ENCODE data around the gene KRT77.
"Not testable (repeated sequence)": the region's sequence is repeated elsewhere in the genome, so short reads cannot be mapped to it uniquely, and the experiment has no call there.

The KRT77 gene

GRCh38 chr12:52721838-52722470 lies 18.6 kb upstream of the KRT77 start:
- DNase-seq: no peak

DNA sequence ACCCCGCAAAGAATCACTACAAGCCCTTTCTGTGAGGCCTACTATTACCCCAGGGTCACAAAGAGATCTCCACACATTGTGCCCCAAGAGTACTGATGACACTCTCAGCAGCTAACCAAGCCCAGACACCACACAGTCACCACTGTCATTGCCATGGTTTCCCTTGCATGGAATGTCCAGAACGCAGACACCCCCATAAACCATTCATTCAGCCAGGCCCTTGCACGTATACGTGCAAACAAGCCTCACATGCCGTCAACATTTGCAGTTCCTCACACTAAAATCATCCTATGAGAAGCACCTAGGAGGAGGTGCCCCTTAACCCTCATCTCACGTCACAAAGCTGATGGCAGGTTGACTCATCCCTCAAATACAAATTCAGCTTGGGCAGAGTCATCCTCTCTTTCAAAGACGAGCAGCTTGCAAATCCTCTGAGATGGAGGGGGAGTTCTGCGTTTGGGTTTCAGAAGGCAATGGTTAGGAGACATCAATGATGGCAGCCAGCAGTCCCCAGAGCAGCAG lies 17.1 kb upstream of the KRT77 start:
- DNase-seq: no peak

GRCh38 chr12:52716061-52716460 lies 12.7 kb upstream of the KRT77 start:
- no peak for DNase-seq

DNA sequence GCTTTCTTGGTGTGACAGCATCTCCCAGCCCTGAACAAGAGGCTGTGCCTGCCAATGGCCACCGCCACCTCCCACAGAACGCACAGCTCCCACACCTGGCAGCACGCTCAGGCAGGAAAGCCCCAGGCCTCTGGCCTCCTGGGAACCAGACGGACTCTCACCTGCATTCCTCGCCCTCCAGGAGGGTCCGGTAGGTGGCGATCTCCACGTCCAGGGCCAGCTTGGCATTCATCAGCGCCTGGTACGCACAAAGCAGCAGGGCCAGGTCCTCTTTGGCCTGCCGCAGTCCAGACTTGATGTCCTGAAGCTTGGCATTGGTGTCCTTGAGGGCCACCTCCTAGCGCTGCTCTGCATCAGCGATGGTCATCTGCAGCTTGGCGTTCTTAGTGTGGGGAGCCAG lies 12.1 kb upstream of the KRT77 start:
- DNase-seq: peak in 1 of 2 donors; percentile 7

- DNase-seq: no peak
Measured at GRCh38 chr12:52714887-52715281, 11.6 kb upstream of the KRT77 start.

GRCh38 chr12:52713960-52714886 lies 10.9 kb upstream of the KRT77 start:
- DNase-seq: peak; percentile 25 to 51

- not testable (repeated sequence) for DNase-seq
Measured at GRCh38 chr12:52712122-52712521, 8.8 kb upstream of the KRT77 start.

- DNase-seq: no peak
Measured at GRCh38 chr12:52710730-52711129, 7.4 kb upstream of the KRT77 start.

DNA sequence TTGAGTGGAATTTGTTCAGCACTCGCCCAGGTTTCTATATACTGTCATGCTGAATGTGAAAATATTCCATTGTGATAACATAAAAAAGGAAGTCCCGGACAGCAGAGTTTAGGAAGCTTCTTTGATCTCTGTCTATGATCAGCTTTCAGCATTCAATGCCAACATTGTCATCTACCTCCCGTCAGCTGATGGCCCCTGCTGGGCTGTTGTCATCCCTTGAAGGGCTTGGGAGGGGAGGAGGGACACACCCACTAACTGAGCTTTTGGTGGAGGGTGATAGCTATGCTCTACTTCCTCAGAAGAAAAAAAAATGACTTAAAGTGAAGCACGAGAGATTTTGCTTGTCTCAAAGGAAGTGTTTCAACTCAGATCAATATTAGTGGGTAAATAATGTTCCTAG lies 4.7 kb upstream of the KRT77 start:
- no peak for DNase-seq

DNA sequence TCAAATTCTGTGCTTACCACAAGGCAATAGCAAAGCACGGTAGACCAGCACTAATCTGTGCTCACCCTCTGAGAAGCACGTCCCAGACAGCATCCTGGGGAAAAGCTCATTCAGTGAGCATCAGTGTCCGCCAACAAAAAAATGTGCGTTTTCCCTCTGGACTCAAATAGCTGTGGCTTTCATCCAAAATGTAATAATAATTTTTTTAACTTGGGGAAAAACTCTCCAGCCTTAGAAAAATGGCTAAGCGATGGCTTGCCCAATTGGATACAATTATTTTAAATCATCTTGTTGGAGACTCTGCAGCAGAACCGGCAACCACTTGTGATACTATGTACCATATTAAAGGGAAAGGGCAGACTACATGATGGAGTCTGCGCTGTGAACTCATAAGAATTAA lies 1.1 kb upstream of the KRT77 start:
- no peak for DNase-seq

DNA sequence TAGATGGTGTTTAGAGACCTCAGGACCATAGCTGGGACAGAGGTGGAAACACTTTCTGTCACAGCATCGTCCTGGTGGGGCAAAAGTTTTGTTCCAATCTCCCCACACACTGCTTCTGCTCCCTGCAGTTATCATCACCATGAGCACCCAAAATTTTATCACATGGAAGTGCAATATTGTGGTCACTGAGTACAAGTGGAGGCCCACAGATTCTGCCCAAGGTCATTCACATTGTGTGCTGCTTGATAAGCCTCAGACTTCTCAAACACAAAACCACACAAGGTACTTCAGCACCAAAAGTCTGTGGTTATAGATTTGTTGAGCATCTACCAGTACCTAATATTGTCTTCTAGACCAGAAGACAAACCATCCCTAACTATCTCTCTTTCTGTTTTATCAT lies 554 bp upstream of the KRT77 start:
- no peak for DNase-seq

- DNase-seq: no peak
Measured at GRCh38 chr12:52702338-52702737, 986 bp downstream of the KRT77 start.

GRCh38 chr12:52701281-52701680 lies 2.0 kb downstream of the KRT77 start:
- no peak for DNase-seq

- no peak for DNase-seq
Measured at GRCh38 chr12:52699960-52700359, 3.4 kb downstream of the KRT77 start.

DNA sequence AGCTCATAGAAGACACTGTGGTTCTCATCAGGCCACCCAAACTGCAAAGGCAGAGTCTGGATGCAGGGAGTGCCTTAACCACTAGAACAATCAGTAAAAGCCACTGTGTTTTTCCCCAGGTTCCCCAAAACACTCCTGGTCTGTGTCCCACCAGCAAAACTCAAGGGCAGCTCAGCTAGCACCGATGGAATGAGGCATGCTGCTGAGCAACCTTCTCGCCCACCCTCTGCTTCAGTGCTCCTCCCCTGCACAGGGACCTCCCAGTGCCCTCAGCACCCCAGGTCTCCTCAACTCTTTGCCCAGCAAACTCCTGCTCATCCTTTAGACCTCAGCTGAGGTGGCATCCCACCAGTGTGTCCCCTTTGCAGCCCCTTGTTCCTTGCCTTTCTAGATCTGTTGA lies 4.0 kb downstream of the KRT77 start:
- DNase-seq: no peak

DNA sequence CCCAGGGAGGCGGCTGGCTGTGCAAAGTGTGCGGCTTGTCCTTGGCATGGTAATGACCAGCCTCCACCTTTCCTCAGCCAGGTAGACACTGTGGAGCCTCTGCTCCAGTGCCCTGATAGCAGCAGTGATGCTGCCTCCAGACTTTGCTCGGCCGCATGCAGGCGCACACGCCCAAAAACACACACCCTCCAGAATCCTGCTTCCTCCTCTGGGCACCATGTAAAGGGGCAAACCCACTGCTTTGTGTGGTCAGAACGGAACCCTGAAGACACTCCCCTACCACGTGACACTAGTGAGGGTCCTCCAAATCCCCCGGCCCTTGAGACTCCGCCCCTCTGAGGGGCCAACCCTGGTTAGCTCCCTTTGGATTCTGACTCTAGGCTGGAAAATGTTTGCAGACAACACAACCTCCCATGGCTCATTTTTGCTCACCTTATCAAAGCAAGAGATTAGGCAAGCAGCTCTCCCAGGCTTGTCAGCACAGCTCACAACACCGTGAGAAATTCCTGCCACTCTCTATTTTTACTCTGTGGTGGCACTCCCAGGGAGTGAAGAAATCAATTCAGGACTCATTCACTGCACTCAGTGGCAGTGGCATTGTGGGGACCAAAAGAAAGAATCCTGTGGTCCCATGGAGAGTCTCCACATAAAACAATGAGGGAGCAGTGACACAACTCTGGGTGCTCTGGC lies 4.5 kb downstream of the KRT77 start:
- no peak for DNase-seq

- no peak for DNase-seq
Measured at GRCh38 chr12:52697058-52697582, 6.2 kb downstream of the KRT77 start.

DNA sequence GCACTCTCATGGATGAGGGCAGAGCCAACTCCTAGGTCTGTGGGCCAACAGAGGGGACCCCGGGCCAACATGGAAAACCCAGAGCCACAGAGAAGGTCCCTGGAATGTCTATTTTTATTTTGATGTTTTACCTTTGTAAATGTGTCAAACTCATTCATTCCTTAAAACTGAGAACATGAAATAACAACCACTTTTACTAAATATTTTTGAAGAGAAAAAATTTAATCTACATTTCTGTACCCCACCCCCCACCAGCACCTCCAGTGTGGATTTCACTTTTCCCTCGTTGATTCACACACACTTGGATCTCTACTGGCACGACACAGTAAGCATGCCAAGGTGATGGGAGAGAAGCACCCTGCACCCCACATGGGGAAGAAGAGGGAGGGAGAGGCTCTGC lies 6.7 kb downstream of the KRT77 start:
- no peak for DNase-seq

DNA sequence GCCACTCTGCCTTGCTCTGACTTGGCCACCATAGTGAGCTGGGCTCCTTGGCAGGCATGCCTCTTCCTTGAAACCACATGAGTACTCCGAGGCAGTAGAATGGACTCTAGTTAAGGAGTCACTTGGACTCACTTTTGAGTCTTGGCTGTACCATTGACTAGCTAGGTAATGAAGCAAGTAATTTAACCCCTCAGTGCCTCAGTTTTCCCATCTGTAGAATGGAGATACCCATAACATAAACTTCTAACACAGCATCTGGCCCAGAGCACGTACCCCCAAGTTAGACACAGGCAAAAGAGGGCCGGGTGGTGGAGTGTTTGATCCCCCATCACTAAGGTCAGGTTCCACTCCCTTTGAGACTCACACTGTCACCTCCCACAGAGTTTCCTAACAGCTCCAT lies 8.3 kb downstream of the KRT77 start:
- no peak for DNase-seq

GRCh38 chr12:52694151-52694550 lies 9.2 kb downstream of the KRT77 start:
- no peak for DNase-seq

- DNase-seq: no peak
Measured at GRCh38 chr12:52693261-52693660, 10.1 kb downstream of the KRT77 start.

DNA sequence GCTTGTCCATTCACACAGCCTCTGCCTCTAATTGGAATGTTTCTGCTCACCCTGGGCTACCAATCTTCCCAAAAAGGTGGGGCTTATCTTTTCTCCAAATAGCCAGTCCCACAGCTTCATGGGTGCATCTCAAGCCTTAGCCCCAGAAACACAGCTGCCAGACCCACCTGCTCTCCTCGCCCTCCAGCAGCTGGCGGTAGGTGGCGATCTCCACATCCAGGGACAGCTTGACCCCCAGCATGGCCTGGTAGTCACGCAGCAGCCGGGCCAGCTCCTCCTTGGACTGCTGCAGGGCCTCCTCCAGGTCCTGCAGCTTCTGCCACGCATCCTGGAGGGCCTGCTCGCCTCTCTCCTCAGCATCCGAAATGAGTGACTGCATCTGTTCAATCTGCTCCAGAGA lies 11.1 kb downstream of the KRT77 start:
- no peak for DNase-seq

DNA sequence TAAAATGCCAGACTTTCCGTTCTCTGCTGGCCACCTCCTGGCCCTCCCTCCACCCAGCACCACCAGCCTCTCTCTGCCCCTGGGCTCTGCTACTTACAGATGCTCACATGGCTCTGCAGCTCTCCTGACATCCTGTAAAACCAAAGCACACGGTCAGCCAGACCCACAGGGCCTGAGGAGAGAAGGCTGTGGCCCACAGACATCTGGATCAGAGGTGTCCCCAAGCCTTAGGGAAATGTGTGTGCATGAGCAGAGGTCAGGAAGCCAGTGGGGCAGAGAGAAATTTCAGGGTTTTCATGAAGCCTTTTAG lies 11.5 kb downstream of the KRT77 start:
- no peak for DNase-seq

Data from stimulated activated CD4-positive, alpha-beta T cell treated with anti-CD3 and anti-CD28 coated beads, Interleukin-2, amount 100 ng/mL, for 24 hours (primary cell).